NCI-H1436 (cell line): ENCODE results near the gene PITX1.

Experiments used
- DNase-seq: peaks from one replicate; lab custom pipeline; 2025; lab: John Stamatoyannopoulos, UW

PITX1 gene

GRCh38 chr5:135041726-135042125 is 7.7 kb upstream of the PITX1 start:
- DNase-seq = no peak

- no peak for DNase-seq
These were observed 7.1 kb upstream of the PITX1 start for GRCh38 chr5:135041145-135041587.

GRCh38 chr5:135040333-135041144 is 6.5 kb upstream of the PITX1 start:
- DNase-seq = no peak

- DNase-seq = no peak
These were observed 6.0 kb upstream of the PITX1 start for GRCh38 chr5:135040034-135040332.

- DNase-seq = peak; percentile 8
These were observed 5.4 kb upstream of the PITX1 start for GRCh38 chr5:135039271-135040033.

DNA sequence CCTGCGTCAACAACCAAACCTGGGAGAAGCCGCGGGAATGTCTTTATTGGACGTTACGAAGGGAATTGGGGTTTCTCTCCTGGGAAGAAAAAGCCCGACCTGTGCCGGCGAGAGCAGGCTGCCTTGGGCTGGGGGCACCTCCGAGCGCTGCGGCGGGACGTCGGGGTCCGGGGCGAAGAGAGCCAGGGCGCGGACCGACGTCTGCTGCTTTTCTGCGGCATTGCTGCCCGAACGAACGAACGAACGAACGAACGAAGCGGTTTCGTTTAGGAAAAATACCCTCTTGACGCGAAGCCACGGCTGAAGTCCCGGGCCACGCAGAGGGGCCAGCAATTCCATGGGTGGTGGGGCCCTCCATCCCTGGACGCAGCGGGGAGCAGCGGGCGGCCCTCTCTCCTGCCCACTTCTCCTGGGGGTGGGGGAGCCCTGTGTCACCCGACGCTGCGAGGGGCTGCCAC is 4.8 kb upstream of the PITX1 start:
- DNase-seq = no peak

GRCh38 chr5:135038205-135038812 is 4.3 kb upstream of the PITX1 start:
- DNase-seq = no peak

DNA sequence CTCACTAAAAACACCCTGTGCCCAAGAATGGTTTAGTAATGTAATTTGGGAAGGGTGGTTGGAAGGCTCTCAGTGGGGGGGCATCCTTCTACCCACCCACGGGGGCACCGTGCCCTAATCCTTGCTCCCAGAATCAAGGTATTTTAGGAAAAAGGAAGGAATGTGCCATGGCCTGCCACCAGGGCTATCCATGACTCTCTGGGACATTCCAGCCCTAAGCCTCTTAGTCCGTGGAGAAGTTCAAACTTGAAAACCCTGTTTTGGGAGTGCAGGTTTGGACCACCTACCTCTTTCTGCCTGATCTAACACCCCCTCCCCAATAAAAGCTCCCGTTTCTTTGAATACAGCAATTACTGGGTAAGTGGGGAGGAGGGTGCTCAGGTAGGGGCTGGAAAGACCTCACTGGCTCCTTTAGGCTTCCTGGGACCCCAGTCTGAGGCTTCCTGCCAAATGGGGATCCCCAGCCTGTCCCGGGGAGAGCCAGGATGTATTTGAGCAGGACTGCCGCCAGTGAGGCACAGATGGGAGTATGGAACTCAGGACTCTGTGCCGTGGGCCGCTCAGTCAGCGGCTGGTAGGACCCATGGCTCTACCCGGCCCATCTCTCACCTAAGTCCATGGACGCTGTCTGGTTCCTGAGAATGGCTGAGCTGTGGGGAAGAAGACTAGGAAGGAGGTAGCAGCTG is 3.6 kb upstream of the PITX1 start:
- no peak for DNase-seq

DNA sequence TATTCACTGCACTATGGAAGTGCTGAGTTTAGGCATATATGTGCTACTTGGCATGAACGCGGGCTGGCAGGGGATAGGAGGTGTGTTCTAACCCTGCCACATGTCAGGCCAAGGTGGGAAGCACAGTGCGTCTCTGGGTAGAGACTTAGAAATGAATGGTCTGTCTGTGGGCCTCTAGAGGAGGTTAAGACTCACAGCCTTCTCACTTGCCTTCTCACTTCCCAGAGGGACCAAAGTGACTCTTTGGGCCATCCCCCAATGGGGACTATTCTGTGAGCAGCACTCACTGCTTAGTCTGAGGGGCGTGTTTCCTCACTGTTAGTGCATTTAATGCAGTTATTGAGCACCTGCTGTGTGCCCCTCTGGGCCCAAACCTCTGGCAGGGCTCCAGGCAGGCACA is 2.4 kb upstream of the PITX1 start:
- DNase-seq = peak; percentile 13

DNA sequence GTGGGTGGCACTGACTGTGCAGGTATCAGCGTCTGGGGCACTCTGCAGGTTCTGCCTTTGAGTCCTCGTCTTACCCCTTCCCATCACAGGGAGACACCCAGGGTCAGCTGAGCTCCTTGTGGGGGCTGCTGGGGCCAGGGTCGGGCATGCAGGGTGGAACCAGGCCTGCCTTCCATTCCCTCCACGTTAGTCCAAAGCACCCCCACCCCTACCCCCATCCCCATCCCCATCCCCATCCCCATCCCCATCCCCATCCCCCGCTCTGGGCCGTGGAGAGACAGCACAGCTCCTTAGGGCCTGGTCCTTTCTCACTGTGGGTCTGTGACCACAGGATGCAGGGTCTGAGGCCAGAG is 1.6 kb upstream of the PITX1 start:
- DNase-seq = no peak

- no peak for DNase-seq
These were observed 1.1 kb upstream of the PITX1 start for GRCh38 chr5:135034963-135035677.

- peak; percentile 56 for DNase-seq
These were observed 371 bp upstream of the PITX1 start for GRCh38 chr5:135034236-135034962.

DNA sequence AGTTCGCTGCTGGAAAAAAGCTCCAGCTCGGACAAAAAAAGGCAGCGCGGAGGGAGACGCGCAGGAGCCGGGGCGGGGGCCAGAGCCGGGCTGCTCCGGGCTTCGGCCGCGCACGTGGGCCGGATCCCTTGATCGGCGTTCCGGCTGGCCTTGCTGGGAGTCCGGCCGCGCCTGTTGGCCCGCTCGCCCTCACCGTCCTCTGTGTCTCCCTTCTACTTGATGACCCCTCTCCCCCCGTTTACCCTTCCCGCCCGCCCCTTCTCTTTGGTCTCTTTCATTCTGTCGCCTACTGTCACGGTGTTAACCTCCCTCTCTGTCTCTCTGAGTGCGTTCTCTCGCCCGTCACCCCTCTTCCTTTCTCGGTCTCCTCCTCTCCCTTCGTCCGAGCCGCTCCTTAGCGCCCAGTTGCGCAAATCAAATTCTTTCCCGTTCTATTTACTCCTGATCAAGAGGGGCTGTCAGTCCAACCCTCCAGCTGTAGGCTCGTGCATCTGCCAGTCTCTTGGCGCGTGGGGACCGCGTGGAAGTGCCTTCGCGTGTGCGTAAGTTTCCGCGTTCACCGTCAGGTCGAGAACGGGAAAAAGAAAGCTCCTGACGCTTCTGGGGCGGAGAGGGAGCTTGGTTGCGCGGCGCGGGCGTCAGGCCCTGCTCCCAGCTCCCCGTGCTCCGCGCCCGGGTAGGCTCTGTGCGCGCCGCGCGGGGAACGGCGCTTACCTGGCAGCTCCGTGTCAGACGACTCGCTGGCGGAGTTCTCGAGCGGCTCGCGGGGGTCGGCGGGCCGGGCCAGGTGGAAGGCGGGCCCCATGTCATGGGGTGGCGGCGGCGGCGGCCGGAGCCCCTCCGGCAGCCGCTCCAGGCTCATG is 798 bp downstream of the PITX1 start:
- DNase-seq = no peak

DNA sequence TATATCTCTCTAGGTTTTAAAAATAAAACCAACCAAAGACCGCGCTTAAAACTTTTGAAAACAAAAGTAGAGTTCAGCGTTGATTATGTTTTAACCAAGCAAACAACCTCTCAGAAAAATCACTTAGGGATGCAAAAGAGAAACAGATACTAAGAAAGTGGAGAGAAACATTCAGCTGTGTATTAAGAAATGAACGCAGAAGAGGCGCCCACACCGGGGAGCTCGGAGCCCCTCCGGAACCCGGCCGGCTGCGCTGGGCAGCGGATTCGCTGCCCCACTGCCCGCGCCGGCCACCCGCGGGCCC is 1.4 kb downstream of the PITX1 start:
- DNase-seq = no peak

DNA sequence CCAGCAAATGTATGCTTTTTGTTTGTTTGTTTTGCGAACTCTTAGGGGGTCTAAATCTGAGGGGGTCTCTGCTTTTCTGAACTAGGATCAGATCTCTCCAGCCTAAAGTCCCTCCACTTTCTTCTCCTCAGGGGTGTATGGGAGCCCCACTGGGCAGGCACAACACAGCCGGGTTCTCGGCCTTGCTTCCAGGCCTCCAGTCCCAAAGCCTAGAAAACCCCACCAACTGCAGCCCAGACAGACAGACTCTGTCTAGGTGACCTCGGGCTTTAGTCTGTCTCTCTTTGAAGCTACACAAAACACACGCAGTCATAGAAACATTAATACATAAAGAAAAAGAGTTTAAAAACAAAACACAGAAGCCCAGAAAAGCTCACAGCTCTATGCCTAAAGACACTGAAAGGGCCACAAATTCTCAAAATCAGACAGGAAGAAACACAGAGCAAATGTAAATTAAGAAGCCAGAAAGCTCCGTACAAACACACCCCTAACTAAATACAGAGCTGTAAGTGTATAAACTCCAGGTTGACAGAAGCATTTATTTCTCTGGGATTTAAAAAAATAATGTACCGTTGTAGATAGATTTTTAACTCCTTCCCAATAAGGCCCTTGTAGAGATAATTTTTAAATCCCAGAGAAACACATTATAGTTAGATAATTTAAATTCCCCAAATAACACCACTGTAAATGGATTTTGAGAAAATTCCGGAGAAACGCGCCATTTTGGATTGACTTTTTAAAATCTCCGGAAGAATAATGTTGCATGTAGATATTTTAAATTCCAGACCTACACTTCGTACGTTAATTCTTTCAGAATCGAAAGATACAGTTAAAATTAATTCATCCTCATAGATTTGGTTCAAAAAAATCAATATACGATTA is 2.0 kb downstream of the PITX1 start:
- DNase-seq = no peak

- no peak for DNase-seq
These were observed 2.8 kb downstream of the PITX1 start for GRCh38 chr5:135030956-135031812.

DNA sequence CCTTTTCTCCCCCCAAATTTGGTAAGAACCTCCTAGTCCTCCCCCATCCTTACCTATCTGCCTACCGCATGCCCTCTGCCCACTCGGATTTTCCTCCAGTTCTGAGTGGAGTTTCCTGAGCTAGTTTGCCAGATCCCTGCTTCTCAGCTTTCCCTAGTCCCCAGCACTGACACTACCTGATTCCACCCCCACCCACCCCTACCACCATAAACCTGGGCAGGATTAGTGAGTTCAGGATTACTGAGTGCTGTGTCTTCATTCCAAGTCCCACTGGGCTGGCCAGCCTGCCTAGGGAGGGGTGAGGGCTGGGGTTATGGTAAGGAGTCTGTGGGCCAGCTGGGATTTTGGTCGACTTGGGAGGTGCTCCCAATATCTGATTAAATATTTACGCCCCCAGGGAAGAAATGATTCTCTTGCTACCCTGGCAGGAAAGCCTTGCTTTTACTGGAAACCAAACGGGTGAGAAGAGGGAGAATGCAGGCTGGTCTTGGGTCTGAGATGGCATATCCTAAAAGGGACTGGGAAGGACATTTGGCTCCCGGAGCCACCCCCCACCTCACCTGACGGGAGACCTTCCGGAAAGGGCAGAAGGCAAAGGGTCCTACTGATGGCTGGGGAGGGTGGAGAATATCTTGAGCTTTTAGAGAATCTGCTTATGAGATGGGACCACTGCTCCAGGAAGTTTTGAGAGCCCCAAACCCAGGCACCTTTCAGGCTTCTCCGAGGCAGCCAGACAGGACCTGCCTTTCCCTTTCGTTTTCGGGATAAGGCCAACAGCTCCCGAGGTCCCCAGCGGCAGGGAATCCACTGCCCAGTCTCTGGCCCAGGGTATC is 3.7 kb downstream of the PITX1 start:
- DNase-seq = no peak
